GM23338 (cell line): ENCODE measurements around the gene MLLT10. TPM values are rescaled to one million over a fixed set of nuclear protein-coding genes. Genes with fewer than 3 reads are reported as not detected.
A peak's percentile ranks its signal among the peaks of the same experiment; 100 is the strongest.

ENCODE experiments used
- ATAC-seq: fragments of 200-7000 bp; cut with Tn5 transposase; 3 replicates; pipeline ENCODE4 v1.9.1; 2020
- DNase-seq: peaks from one replicate; pipeline ENCODE4 v3.0.0-alpha.2; 2015; ENCODE audit warnings: low spot score
- H2AFZ ChIP-seq: fragments of 200-600 bp; sonication (generic); 2 replicates; pipeline ENCODE4 v1.8.0; 2016; ENCODE audit warnings: antibody characterized with exemption, mild to moderate bottlenecking, moderate library complexity
- H3F3A ChIP-seq: fragments of 200-600 bp; sonication (generic); replicated peaks from 2 replicates; pipeline ENCODE4 v1.8.0; 2017; ENCODE audit warnings: antibody characterized with exemption, mixed run types, low read depth
- H3K27ac ChIP-seq: fragments of 200-600 bp; sonication (generic); 2 replicates; pipeline ENCODE4 v1.6.1; 2016; ENCODE audit warnings: low read depth
- H3K27me3 ChIP-seq: fragments of 200-600 bp; sonication (generic); 2 replicates; pipeline ENCODE4 v1.8.0; 2016; ENCODE audit warnings: mild to moderate bottlenecking, mixed run types, moderate library complexity; ENCODE audit not compliant: insufficient read depth
- H3K36me3 ChIP-seq: fragments of 200-600 bp; sonication (generic); 2 replicates; pipeline ENCODE4 v1.8.0; 2016; ENCODE audit warnings: mild to moderate bottlenecking; ENCODE audit not compliant: insufficient read depth
- H3K4me1 ChIP-seq: fragments of 200-600 bp; sonication (generic); 2 replicates; pipeline ENCODE4 v1.8.0; 2016; ENCODE audit warnings: mild to moderate bottlenecking, moderate library complexity; ENCODE audit not compliant: insufficient read depth
- H3K4me2 ChIP-seq: fragments of 200-600 bp; sonication (generic); 2 replicates; pipeline ENCODE4 v1.7.1; 2017; ENCODE audit warnings: mixed run types
- H3K4me3 ChIP-seq: fragments of 200-600 bp; sonication (generic); 2 replicates; pipeline ENCODE4 v1.6.1; 2016; ENCODE audit warnings: mixed run types
- H3K79me2 ChIP-seq: fragments of 200-600 bp; sonication (generic); replicated peaks from 2 replicates; pipeline ENCODE4 v1.8.0; 2017; ENCODE audit warnings: mild to moderate bottlenecking; ENCODE audit not compliant: insufficient read depth
- H3K9me2 ChIP-seq: fragments of 200-600 bp; sonication (generic); 2 replicates; pipeline ENCODE4 v1.8.0; 2017; ENCODE audit not compliant: insufficient read depth
- H4K20me1 ChIP-seq: fragments of 200-600 bp; sonication (generic); replicated peaks from 2 replicates; pipeline ENCODE4 v1.8.0; 2017; ENCODE audit warnings: mild to moderate bottlenecking; ENCODE audit not compliant: insufficient read depth
- H3K27ac Mint-ChIP-seq: 2 replicates; pipeline ENCODE4 v1.8.0; 2020; ENCODE audit warnings: inconsistent platforms, mild to moderate bottlenecking, moderate library complexity, mixed read lengths
- H3K27me3 Mint-ChIP-seq: 3 replicates; pipeline ENCODE4 v1.8.0; 2022; ENCODE audit warnings: low read depth, mild to moderate bottlenecking, moderate library complexity, mixed read lengths, inconsistent platforms; ENCODE audit not compliant: insufficient read depth, poor library complexity
- H3K36me3 Mint-ChIP-seq: 3 replicates; pipeline ENCODE4 v1.8.0; 2021; ENCODE audit warnings: low read depth, mild to moderate bottlenecking, inconsistent platforms, moderate library complexity, mixed read lengths
- H3K4me1 Mint-ChIP-seq: 3 replicates; pipeline ENCODE4 v1.8.0; 2020; ENCODE audit warnings: mild to moderate bottlenecking, inconsistent platforms, mixed read lengths
- H3K4me3 Mint-ChIP-seq: 3 replicates; pipeline ENCODE4 v1.8.0; 2021; ENCODE audit warnings: moderate library complexity, mild to moderate bottlenecking, inconsistent platforms, mixed read lengths
- H3K9me3 Mint-ChIP-seq: 3 replicates; pipeline ENCODE4 v1.8.0; 2020; ENCODE audit warnings: moderate library complexity, mild to moderate bottlenecking, inconsistent platforms, mixed read lengths
- CREB1 ChIP-seq: fragments of 250-450 bp; sonication (Bioruptor Pico); IDR thresholded peaks from 2 replicates; pipeline ENCODE4 v1.5.0; 2020; ENCODE audit warnings: low read depth, mild to moderate bottlenecking, moderate library complexity
- CTCF ChIP-seq, 2 experiments: fragments of 200-600 bp in 1 of 2; sonication (generic) in 1 of 2; conservative IDR thresholded peaks; 2 replicates each; pipeline versions ENCODE4 v1.5.1 to v1.6.1; 2016 to 2017; ENCODE audit warnings: antibody characterized with exemption in 2 of 2, low read depth in 2 of 2, mild to moderate bottlenecking in 2 of 2, moderate library complexity in 1 of 2
- ETS1 ChIP-seq: IDR thresholded peaks from 2 replicates; pipeline ENCODE4 v1.6.1; 2016; ENCODE audit warnings: antibody characterized with exemption
- EZH2 ChIP-seq: fragments of 200-600 bp; sonication (generic); IDR thresholded peaks from one replicate; pipeline ENCODE4 v1.8.0; 2017; ENCODE audit warnings: antibody characterized with exemption, mild to moderate bottlenecking, low read depth; ENCODE audit not compliant: unreplicated experiment
- EZH2phosphoT487 ChIP-seq: fragments of 200-600 bp; sonication (generic); IDR thresholded peaks from one replicate; pipeline ENCODE4 v1.8.1; 2018; ENCODE audit warnings: antibody characterized with exemption; ENCODE audit not compliant: unreplicated experiment
- JUNB ChIP-seq: IDR thresholded peaks from one replicate; pipeline ENCODE4 v1.6.1; 2016; ENCODE audit warnings: antibody characterized with exemption; ENCODE audit not compliant: unreplicated experiment
- NANOG ChIP-seq: IDR thresholded peaks from 2 replicates; pipeline ENCODE4 v1.6.1; 2016; ENCODE audit warnings: antibody characterized with exemption, borderline replicate concordance
- POLR2AphosphoS5 ChIP-seq: IDR thresholded peaks from 2 replicates; pipeline ENCODE4 v1.6.1; 2016; ENCODE audit warnings: antibody characterized with exemption, low read depth
- REST ChIP-seq: IDR thresholded peaks from one replicate; pipeline ENCODE4 v1.6.1; 2018; ENCODE audit warnings: antibody characterized with exemption; ENCODE audit not compliant: unreplicated experiment
- STAT1 ChIP-seq: IDR thresholded peaks from one replicate; pipeline ENCODE4 v1.6.1; 2016; ENCODE audit warnings: antibody characterized with exemption; ENCODE audit not compliant: unreplicated experiment
- ZNF114 ChIP-seq: fragments of 250-450 bp; sonication (Bioruptor Pico); IDR thresholded peaks from 2 replicates; pipeline ENCODE4 v1.5.0; 2020; ENCODE audit warnings: mild to moderate bottlenecking, moderate library complexity
- ZNF331 ChIP-seq: fragments of 250-450 bp; sonication (Bioruptor Pico); IDR thresholded peaks from 2 replicates; pipeline ENCODE4 v1.5.0; 2020; ENCODE audit warnings: low read depth, mild to moderate bottlenecking, moderate library complexity
- polyA plus RNA-seq: library from polyadenylated mRNA; unstranded; fragments of >200 nt; fragmentation: Nextera tagmentation; extraction: Ambion mirVana; gene quantifications from 2 replicates; pipeline ENCODE4 v1.2.1, GENCODE V29; 2016
- total RNA-seq: library from RNA; depleted of rRNA; stranded (reverse); fragments of >200 nt; shearing (Covaris generic); gene quantifications from 2 replicates; pipeline ENCODE4 v1.2.3, GENCODE V29; 2014
- TF ChIP-seq, protein P1 (sequence below): fragments of 250-450 bp; sonication (Bioruptor Pico); IDR thresholded peaks from 2 replicates; pipeline ENCODE4 v1.5.0; 2020; ENCODE audit warnings: mild to moderate bottlenecking, moderate library complexity

The MLLT10 gene
- total and polyA plus RNA-seq, 2 experiments from 2014 or later, result 28.8 to 55.4 TPM

DNA sequence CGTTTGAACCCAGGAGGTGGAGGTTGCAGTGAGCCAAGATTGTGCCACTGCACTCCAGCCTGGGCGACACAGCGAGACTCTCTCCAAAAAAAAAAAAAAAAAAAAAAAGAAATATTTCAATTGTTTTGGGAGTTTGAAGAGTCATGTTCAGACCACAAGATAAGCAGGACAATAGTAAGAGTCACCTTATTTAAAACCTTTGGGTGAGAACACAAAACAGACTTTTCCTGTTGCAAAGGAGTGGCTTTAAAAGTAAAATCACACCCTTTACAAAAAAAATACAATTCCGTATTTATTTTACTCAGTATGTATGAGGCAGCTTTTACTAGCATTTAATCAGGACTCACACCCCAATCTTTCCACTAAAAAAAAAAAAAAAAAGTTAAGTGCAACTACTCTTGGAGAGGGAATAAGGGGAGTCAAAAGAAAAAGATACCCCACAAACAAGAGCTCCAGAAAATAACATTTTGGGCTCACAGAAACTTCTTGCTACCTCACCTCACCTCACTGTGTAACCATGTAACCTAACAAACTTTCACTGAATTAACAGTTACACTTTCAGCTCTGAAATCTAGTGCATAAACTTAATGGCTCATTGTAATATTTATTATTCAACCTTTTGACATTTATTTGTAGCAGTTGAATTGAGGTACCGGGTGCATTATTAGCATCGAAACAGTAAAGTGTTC lies 19.8 kb upstream of the MLLT10 start:
- Histone ChIP-seq H3K79me2 (peaks cover 5% of the 10 kb centered on the region; the same call in 1 of the 2 replicates), H3K4me2 (peak overlapping the region; percentile 85), H3K36me3 (no peaks in the 10 kb centered on the region), H2AFZ (no peak overlapping the region), H3K4me1 (peaks cover 64% of the 10 kb centered on the region), H4K20me1 (no peaks in the 10 kb centered on the region; the same call in 1 of the 2 replicates), H3K9me2 (no peaks in the 10 kb centered on the region), H3K4me3 (peak overlapping the region; percentile 60), H3K27ac (no peak overlapping the region), H3F3A (peaks cover 19% of the 10 kb centered on the region), H3K27me3 (peaks cover 48% of the 10 kb centered on the region)
- H3K27me3 Mint-ChIP-seq, result peaks cover 34% of the 10 kb centered on the region
- ATAC-seq, result no peak
- H3K9me3 Mint-ChIP-seq, result no peaks in the 10 kb centered on the region; the same call in 2 of the 3 replicates
- no peak for TF ChIP-seq NANOG
- TF ChIP-seq EZH2phosphoT487, result no peak
- no peak for TF ChIP-seq POLR2AphosphoS5
- no peak for TF ChIP-seq CREB1 (CRISPR knock-in tag)
- TF ChIP-seq ETS1, result no peak
- no peak for TF ChIP-seq ZNF331 (CRISPR knock-in tag)
- no peak for TF ChIP-seq JUNB
- TF ChIP-seq, protein P1, sequence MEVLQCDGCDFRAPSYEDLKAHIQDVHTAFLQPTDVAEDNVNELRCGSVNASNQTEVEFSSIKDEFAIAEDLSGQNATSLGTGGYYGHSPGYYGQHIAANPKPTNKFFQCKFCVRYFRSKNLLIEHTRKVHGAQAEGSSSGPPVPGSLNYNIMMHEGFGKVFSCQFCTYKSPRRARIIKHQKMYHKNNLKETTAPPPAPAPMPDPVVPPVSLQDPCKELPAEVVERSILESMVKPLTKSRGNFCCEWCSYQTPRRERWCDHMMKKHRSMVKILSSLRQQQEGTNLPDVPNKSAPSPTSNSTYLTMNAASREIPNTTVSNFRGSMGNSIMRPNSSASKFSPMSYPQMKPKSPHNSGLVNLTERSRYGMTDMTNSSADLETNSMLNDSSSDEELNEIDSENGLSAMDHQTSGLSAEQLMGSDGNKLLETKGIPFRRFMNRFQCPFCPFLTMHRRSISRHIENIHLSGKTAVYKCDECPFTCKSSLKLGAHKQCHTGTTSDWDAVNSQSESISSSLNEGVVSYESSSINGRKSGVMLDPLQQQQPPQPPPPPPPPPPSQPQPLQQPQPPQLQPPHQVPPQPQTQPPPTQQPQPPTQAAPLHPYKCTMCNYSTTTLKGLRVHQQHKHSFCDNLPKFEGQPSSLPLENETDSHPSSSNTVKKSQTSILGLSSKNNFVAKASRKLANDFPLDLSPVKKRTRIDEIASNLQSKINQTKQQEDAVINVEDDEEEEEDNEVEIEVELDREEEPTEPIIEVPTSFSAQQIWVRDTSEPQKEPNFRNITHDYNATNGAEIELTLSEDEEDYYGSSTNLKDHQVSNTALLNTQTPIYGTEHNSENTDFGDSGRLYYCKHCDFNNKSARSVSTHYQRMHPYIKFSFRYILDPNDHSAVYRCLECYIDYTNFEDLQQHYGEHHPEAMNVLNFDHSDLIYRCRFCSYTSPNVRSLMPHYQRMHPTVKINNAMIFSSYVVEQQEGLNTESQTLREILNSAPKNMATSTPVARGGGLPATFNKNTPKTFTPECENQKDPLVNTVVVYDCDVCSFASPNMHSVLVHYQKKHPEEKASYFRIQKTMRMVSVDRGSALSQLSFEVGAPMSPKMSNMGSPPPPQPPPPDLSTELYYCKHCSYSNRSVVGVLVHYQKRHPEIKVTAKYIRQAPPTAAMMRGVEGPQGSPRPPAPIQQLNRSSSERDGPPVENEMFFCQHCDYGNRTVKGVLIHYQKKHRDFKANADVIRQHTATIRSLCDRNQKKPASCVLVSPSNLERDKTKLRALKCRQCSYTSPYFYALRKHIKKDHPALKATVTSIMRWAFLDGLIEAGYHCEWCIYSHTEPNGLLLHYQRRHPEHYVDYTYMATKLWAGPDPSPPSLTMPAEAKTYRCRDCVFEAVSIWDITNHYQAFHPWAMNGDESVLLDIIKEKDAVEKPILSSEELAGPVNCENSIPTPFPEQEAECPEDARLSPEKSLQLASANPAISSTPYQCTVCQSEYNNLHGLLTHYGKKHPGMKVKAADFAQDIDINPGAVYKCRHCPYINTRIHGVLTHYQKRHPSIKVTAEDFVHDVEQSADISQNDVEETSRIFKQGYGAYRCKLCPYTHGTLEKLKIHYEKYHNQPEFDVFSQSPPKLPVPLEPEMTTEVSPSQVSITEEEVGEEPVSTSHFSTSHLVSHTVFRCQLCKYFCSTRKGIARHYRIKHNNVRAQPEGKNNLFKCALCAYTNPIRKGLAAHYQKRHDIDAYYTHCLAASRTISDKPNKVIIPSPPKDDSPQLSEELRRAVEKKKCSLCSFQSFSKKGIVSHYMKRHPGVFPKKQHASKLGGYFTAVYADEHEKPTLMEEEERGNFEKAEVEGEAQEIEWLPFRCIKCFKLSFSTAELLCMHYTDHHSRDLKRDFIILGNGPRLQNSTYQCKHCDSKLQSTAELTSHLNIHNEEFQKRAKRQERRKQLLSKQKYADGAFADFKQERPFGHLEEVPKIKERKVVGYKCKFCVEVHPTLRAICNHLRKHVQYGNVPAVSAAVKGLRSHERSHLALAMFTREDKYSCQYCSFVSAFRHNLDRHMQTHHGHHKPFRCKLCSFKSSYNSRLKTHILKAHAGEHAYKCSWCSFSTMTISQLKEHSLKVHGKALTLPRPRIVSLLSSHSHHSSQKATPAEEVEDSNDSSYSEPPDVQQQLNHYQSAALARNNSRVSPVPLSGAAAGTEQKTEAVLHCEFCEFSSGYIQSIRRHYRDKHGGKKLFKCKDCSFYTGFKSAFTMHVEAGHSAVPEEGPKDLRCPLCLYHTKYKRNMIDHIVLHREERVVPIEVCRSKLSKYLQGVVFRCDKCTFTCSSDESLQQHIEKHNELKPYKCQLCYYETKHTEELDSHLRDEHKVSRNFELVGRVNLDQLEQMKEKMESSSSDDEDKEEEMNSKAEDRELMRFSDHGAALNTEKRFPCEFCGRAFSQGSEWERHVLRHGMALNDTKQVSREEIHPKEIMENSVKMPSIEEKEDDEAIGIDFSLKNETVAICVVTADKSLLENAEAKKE (CRISPR knock-in tag), result no peak
- TF ChIP-seq ZNF114 (CRISPR knock-in tag), result no peak
- no peak for TF ChIP-seq STAT1
- no peak for TF ChIP-seq CTCF (conservative IDR thresholded peaks at IDR 0.05; ENCODE audit: low read depth in 2 of 2)
- TF ChIP-seq EZH2, result no peak
- no peak for TF ChIP-seq REST
- H3K27ac Mint-ChIP-seq, result no peak overlapping the region
- peaks cover 68% of the 10 kb centered on the region for H3K4me1 Mint-ChIP-seq
- no peaks in the 10 kb centered on the region for H3K36me3 Mint-ChIP-seq
- H3K4me3 Mint-ChIP-seq, result peak overlapping the region; percentile 84
- DNase-seq, result no peak
